AG04450 (cell line): ENCODE results near the gene DACT3. TPM values are rescaled to one million over a fixed set of nuclear protein-coding genes. Genes with fewer than 3 reads are reported as not detected.

ENCODE experiments used
- CTCF ChIA-PET: fragments of 300-600, 350-600 bp; formaldehyde crosslinking; extraction: SDS; loops from one replicate; lab custom pipeline; 2022; ENCODE audit warnings: antibody characterized with exemption, inconsistent platforms; lab: Charles Lee
- POLR2A ChIA-PET: fragments of 350-600 bp; formaldehyde crosslinking; extraction: SDS; loops from one replicate; lab custom pipeline; 2021; ENCODE audit warnings: antibody characterized with exemption, inconsistent platforms; lab: Yijun Ruan, JAX
- DNase-seq: peaks from one replicate; pipeline ENCODE4 v3.0.0-alpha.2; 2011; ENCODE audit warnings: low read depth, low spot score
- H3K27ac ChIP-seq: one replicate; pipeline ENCODE4 v1.5.1; 2012; ENCODE audit warnings: low read depth, low read length, control low read depth
- H3K27me3 ChIP-seq: one replicate; pipeline ENCODE4 v1.6.0; 2012; ENCODE audit warnings: low read length; ENCODE audit not compliant: control insufficient read depth, insufficient read depth
- H3K4me3 ChIP-seq: 2 replicates; pipeline ENCODE4 v1.5.1; 2011; ENCODE audit warnings: mild to moderate bottlenecking, low read depth, low read length, control low read depth
- H3K9me3 ChIP-seq: 2 replicates; pipeline ENCODE4 v1.5.1; 2012; ENCODE audit warnings: low read length; ENCODE audit not compliant: control insufficient read depth, insufficient read depth
- polyA plus RNA-seq: library from polyadenylated mRNA; depleted of rRNA; stranded (reverse); fragments of >200 nt; gene quantifications from 2 replicates; pipeline ENCODE4 v1.2.3, GENCODE V29; 2011
- TF ChIP-seq, protein P1 (sequence below): IDR thresholded peaks from 2 replicates; pipeline ENCODE4 v1.5.1; 2011; ENCODE audit warnings: low read depth, low read length, control low read depth, inconsistent platforms

Gene DACT3
- polyA plus RNA-seq, 1 experiment, result 6.1 TPM

DNA sequence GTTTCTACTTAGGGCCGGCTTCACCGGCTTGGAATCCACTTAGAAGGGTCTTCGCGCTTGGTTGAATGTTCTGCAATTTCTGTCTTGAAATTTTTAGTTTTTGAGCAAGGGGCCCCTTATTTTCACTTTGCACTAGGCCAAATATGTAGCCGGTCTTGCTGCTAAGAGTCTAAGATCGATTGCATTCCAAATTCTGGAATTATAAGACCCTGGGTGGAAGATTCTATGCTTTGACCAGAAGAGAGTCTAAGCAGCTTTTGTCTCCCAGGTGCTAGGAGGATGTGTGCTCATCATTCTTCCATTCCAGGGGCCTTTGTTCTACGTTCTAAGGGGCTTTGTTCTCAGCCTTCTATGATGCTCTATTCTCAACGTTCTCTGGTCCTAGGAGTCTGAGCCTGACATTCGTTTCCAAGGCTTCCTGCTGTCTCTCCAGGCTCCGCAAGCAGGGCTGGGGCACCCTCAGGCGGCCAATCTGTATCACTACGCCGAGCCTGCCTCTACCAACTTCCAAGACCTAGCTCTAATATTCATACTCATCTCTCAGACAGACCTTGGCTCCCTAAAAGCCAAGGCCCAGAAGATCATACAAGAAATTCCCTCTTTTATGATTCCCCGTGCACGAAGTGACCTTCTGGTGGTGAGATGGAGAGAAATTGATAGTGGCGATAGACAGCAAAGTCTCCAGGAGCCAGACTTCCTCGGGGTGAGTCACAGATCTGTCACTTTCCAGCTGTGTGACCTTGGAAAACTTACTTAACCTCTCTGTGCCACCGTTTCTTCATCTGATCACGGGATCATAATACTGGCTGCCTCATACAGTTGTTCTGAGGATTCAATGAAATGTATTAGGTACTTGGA is 982 bp upstream of the DACT3 start:
- TF ChIP-seq, protein P1, sequence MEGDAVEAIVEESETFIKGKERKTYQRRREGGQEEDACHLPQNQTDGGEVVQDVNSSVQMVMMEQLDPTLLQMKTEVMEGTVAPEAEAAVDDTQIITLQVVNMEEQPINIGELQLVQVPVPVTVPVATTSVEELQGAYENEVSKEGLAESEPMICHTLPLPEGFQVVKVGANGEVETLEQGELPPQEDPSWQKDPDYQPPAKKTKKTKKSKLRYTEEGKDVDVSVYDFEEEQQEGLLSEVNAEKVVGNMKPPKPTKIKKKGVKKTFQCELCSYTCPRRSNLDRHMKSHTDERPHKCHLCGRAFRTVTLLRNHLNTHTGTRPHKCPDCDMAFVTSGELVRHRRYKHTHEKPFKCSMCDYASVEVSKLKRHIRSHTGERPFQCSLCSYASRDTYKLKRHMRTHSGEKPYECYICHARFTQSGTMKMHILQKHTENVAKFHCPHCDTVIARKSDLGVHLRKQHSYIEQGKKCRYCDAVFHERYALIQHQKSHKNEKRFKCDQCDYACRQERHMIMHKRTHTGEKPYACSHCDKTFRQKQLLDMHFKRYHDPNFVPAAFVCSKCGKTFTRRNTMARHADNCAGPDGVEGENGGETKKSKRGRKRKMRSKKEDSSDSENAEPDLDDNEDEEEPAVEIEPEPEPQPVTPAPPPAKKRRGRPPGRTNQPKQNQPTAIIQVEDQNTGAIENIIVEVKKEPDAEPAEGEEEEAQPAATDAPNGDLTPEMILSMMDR, result peak; percentile 99
- Histone ChIP-seq H3K27ac (peak overlapping the region; percentile 65), H3K27me3 (no peaks in the 10 kb centered on the region), H3K4me3 (peak overlapping the region; percentile 55), H3K9me3 (no peaks in the 10 kb centered on the region)
- POLR2A ChIA-PET, result interaction anchor here (0.5 to 2.2 kb wide), 9 partner anchors 31 to 132 kb away, joined by 3 to 11 read pairs (median 4); partner anchors contain the start of genes CALM3 and PTGIR
- peak; percentile 77 for DNase-seq
- CTCF ChIA-PET, result interaction anchor here (0.5 to 7.5 kb wide), 32 partner anchors 9 to 678 kb away, joined by 3 to 296 read pairs (median 5); partner anchors contain the start of genes CALM3, GNG8 and PTGIR

DNA sequence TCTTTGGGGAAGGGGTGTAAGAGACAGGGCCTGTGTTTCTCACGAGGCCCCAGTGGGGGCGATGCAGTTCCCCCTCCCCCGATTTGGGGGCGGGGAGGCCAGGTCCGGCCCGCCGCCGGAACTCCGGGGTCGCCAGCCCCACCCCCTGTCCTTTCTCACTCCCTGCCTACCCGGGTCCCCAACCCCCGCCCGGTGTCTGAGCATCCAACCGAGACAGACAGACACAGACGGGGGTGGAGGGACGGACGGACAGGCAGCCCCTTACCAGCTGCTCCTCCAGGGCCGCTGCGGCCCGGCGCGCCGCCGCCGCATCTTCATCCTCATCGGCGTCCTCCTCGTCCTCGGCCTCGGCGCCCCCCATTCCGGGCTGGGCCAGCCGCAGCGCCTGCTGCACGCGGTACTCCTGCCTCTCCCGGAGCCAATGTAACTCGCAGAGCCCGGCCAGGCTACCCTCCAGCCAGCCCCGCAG is 397 bp downstream of the DACT3 start:
- CTCF ChIA-PET, result interaction anchor here (0.6 to 7.5 kb wide), 11 partner anchors 29 to 180 kb away, joined by 3 to 296 read pairs (median 5); partner anchors contain the start of gene CALM3
- Histone ChIP-seq H3K27ac (no peak overlapping the region), H3K4me3 (peak overlapping the region; percentile 67), H3K27me3 (no peaks in the 10 kb centered on the region), H3K9me3 (no peaks in the 10 kb centered on the region)
- DNase-seq, result no peak
- TF ChIP-seq, protein P1, result no peak
- POLR2A ChIA-PET, result interaction anchor here (1.0 to 2.2 kb wide), 4 partner anchors 36 to 131 kb away, joined by 4 to 11 read pairs (median 8); partner anchors contain the start of genes CALM3 and PTGIR

DNA sequence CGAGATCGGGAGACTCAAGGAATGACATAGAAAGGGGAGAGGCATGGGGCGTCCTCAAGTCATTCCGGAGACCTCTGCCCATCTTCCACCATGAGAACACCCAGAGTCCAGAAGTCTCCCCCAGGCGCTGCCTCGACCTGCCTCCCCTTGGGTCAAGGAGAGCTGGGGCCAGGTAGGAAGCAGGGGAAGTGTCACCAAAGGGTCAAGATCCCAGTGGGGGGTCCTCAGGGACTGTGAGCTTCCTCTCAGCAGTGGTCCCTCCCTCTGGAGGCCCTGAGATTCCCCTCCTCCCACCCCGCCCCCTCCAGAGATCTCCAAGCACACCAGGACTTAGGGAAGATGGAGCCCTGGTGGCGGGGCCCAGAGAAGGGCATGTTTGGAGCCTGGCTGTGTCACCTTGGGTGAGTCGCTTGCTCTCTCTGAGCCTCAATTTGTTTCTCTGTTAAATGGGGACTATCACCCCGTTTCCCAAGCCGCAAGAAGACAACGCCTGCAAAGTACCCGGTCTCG is 919 bp downstream of the DACT3 start:
- no peaks in the 10 kb centered on the region for H3K9me3 ChIP-seq
- H3K4me3 ChIP-seq, result peak overlapping the region; percentile 67
- DNase-seq, result no peak
- ChIA-PET CTCF (interaction anchor here (1.1 to 1.7 kb wide), 2 partner anchors 43 to 46 kb away, joined by 8 to 10 read pairs; no protein-coding TSS in a partner anchor), POLR2A (no interaction called here)
- no peak overlapping the region for H3K27ac ChIP-seq
- no peaks in the 10 kb centered on the region for H3K27me3 ChIP-seq
- TF ChIP-seq, protein P1, result no peak

DNA sequence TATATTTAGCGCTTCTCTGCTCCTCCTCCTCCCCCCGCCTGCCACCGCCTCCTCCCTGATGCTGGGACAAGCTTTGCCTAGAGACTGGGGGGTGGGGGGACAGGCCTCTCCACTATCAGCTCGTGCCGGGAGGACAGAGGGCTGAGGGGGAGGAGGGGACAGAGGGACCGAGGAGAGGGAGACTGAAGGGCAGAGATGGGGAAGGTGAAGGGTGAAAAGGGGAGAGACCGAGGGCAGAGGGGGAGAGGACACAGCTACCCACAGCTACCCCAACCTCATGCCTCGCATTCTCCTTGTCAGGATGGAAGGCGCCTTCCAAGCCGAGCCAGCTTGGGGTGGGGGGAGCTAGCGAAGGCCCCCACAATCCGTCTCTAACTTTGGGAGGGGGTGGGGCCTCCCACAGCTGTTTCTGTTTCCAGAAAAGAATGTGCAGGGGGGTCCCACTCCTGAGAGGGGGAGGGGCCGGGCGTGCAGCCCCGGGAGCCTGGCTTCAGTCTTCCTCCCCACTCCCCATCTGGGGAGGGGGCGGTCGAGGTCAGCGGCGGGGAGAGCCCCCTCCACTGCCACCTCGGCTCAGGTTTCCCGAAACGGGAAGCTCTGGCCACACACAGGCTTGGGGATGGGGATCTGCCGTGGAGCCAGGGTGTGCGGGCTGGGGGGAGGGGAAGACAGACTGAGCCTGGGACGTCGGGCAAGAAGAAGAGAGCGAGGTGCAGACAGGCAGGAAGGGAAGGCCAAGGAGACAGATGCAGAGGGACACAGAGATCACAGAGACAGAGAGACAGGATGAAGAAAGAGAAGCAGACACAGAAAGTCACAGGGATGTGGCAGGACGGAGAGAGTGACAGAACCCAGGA is 1.6 kb downstream of the DACT3 start:
- ChIA-PET POLR2A (interaction anchor here (0.6 kb wide), 1 partner anchor 45 kb away, joined by 5 read pairs; no protein-coding TSS in a partner anchor), CTCF (interaction anchor here (1.1 to 1.7 kb wide), 2 partner anchors 43 to 45 kb away, joined by 8 to 10 read pairs; no protein-coding TSS in a partner anchor)
- H3K27me3 ChIP-seq, result no peaks in the 10 kb centered on the region
- no peak for DNase-seq
- no peaks in the 10 kb centered on the region for H3K9me3 ChIP-seq
- peak overlapping the region; percentile 67 for H3K4me3 ChIP-seq
- TF ChIP-seq, protein P1, result no peak
- H3K27ac ChIP-seq, result no peak overlapping the region
